DND-41 (cell line): ENCODE results near the gene SLC38A7.

Experiments
- CTCF ChIP-seq: IDR thresholded peaks from 2 replicates; pipeline ENCODE4 v1.5.1; 2012; ENCODE audit warnings: borderline replicate concordance, low read length, moderate library complexity, mild to moderate bottlenecking; ENCODE audit not compliant: poor library complexity, severe bottlenecking; ENCODE audit errors: extremely low read depth
- EZH2 ChIP-seq: IDR thresholded peaks from 3 replicates; pipeline ENCODE4 v1.6.1; 2012; ENCODE audit warnings: borderline replicate concordance, low read depth, mild to moderate bottlenecking, moderate library complexity, low read length, inconsistent platforms; ENCODE audit not compliant: severe bottlenecking

- TF ChIP-seq EZH2 (no peak), CTCF (no peak)
These were observed 29.4 kb downstream of the SLC38A7 start for GRCh38 chr16:58655215-58655596.
